ENCODE measurements around the gene OSBPL8. TPM values are rescaled to one million over a fixed set of nuclear protein-coding genes. Genes with fewer than 3 reads are reported as not detected.
A peak's percentile ranks its signal among the peaks of the same experiment; 100 is the strongest.

OSBPL8 gene
- total and polyA plus RNA-seq, 9 of the 15 experiments (the other 6 are each of a cell fraction or from before 2014, with no cell fraction given) = 17.4 to 82.7 (median 42.8) TPM

GRCh38 chr12:76402259-76402658 is 157.3 kb downstream of the OSBPL8 start (continued):
- no peak for TF ChIP-seq SREBF1 (IDR thresholded peaks at IDR 0.05; ENCODE audit: borderline replicate concordance, low read depth, low read length)
- TF ChIP-seq NFE2 (IDR thresholded peaks at IDR 0.05; ENCODE audit: low read depth) = no peak
- peak; percentile 90 for TF ChIP-seq NCOR1 (IDR thresholded peaks at IDR 0.05)
- peak; percentile 57 for TF ChIP-seq ATF7 (IDR thresholded peaks at IDR 0.05)
- TF ChIP-seq ZNF518B (CRISPR knock-in tag; IDR thresholded peaks at IDR 0.05) = no peak
- no peak for TF ChIP-seq RBBP5 (IDR thresholded peaks at IDR 0.05; ENCODE audit: borderline replicate concordance, insufficient read depth, low read length, poor library complexity, severe bottlenecking)
- TF ChIP-seq GTF3C2 (IDR thresholded peaks at IDR 0.05; ENCODE audit: borderline replicate concordance, extremely low read depth, insufficient read length) = no peak
- no peak for TF ChIP-seq ARHGAP35 (IDR thresholded peaks at IDR 0.05; ENCODE audit: partially characterized antibody)
- TF ChIP-seq RCOR1 (IDR thresholded peaks at IDR 0.05; ENCODE audit: borderline replicate concordance in 1 of 2, low read depth in 2 of 2, low read length in 2 of 2) = peak; percentile 20 to 95; a peak in 3 of 4 replicates
- no peak for TF ChIP-seq ARID3A (IDR thresholded peaks at IDR 0.05; ENCODE audit: borderline replicate concordance, low read depth, low read length)
- TF ChIP-seq SREBF2 (CRISPR knock-in tag; IDR thresholded peaks at IDR 0.05) = no peak
- no peak for TF ChIP-seq ARID3B (CRISPR knock-in tag; IDR thresholded peaks at IDR 0.05; ENCODE audit: borderline replicate concordance)
- no peak for TF ChIP-seq KAT2B (IDR thresholded peaks at IDR 0.05; ENCODE audit: low read depth, low read length)
- TF ChIP-seq TBL1XR1 (IDR thresholded peaks at IDR 0.05; ENCODE audit: low read length in 2 of 2) = peak in 1 of 2 experiments; percentile 69; a peak in 2 of 4 replicates
- no peak for TF ChIP-seq SRSF1 (IDR thresholded peaks at IDR 0.05; ENCODE audit: low read depth, low read length)
- TF ChIP-seq RFX7 (CRISPR knock-in tag; IDR thresholded peaks at IDR 0.05) = no peak
- no peak for TF ChIP-seq YY1 (IDR thresholded peaks at IDR 0.05; ENCODE audit: borderline replicate concordance in 1 of 3, control insufficient read depth in 1 of 3, extremely low read depth in 1 of 3, insufficient read depth in 3 of 3, insufficient read length in 1 of 3, insufficient replicate concordance in 2 of 3, low read depth in 1 of 3, low read length in 2 of 3)
- TF ChIP-seq ZNF79 (CRISPR knock-in tag; IDR thresholded peaks at IDR 0.05; ENCODE audit: low read depth) = no peak
